SW 1271 (cell line): Measurements from ENCODE around the gene KASH5.
"Not testable (repeated sequence)": the region's sequence is repeated elsewhere in the genome, so short reads cannot be mapped to it uniquely, and the experiment has no call there.

ENCODE experiments used
- DNase-seq, 2 experiments: peaks; one replicate each; lab custom pipeline; 2025; lab: John Stamatoyannopoulos, UW

Gene KASH5

GRCh38 chr19:49362048-49362928 is 25.8 kb upstream of the KASH5 start, which contains the start of gene TEAD2:
Gene TEAD2, minus strand, starts transcription at chr19:49362416. Its CDS starts 2,341 bp downstream, at chr19:49360075.
- peak in 1 of 2 experiments; percentile 34 for DNase-seq

- no peak for DNase-seq
Measured at GRCh38 chr19:49362929-49363267, 25.2 kb upstream of the KASH5 start.

- peak; percentile 89 to 92 for DNase-seq
Measured at GRCh38 chr19:49363268-49364082, 24.6 kb upstream of the KASH5 start, which contains the start of gene DKKL1. Gene DKKL1, plus strand, starts transcription at chr19:49363877. Its CDS starts 122 bp downstream, at chr19:49363999.

GRCh38 chr19:49364083-49364737 is 23.8 kb upstream of the KASH5 start:
- no peak for DNase-seq

GRCh38 chr19:49366110-49366509 is 21.9 kb upstream of the KASH5 start:
- no peak for DNase-seq

- no peak for DNase-seq
Measured at GRCh38 chr19:49368711-49369358, 19.2 kb upstream of the KASH5 start.

- no peak for DNase-seq
Measured at GRCh38 chr19:49371184-49371583, 16.9 kb upstream of the KASH5 start.

- DNase-seq = not testable (repeated sequence)
Measured at GRCh38 chr19:49373174-49373573, 14.9 kb upstream of the KASH5 start.

- no peak for DNase-seq
Measured at GRCh38 chr19:49374665-49375434, 13.2 kb upstream of the KASH5 start.

GRCh38 chr19:49378512-49378911 is 9.5 kb upstream of the KASH5 start:
- DNase-seq = no peak

- DNase-seq = no peak
Measured at GRCh38 chr19:49380391-49380790, 7.7 kb upstream of the KASH5 start.

GRCh38 chr19:49382639-49383038 is 5.4 kb upstream of the KASH5 start:
- DNase-seq = no peak

- DNase-seq = no peak
Measured at GRCh38 chr19:49383599-49383998, 4.5 kb upstream of the KASH5 start.

- no peak for DNase-seq
Measured at GRCh38 chr19:49389406-49389805, 1.4 kb downstream of the KASH5 start.

- no peak for DNase-seq
Measured at GRCh38 chr19:49390131-49390928, 2.3 kb downstream of the KASH5 start.

- no peak for DNase-seq
Measured at GRCh38 chr19:49390929-49391359, 2.9 kb downstream of the KASH5 start.

GRCh38 chr19:49391581-49392399 is 3.7 kb downstream of the KASH5 start:
- DNase-seq = peak; percentile 13 to 60

GRCh38 chr19:49393881-49394280 is 5.8 kb downstream of the KASH5 start:
- DNase-seq = no peak
